HG03108 (cell line): Measurements from ENCODE around the gene RPSA.
"Not testable (repeated sequence)": the region's sequence is repeated elsewhere in the genome, so short reads cannot be mapped to it uniquely, and the experiment has no call there.

Experiments
- ATAC-seq: cut with Tn5 transposase; IDR thresholded peaks from one replicate; pipeline ENCODE4 v1.9.1; 2021; ENCODE audit warnings: moderate library complexity; ENCODE audit not compliant: unreplicated experiment

The RPSA gene

GRCh38 chr3:39388153-39388552, 18.4 kb upstream of the RPSA start:
- ATAC-seq = no peak

- ATAC-seq = peak; percentile 78
These were observed 17.7 kb upstream of the RPSA start for GRCh38 chr3:39388741-39389248.

- no peak for ATAC-seq
These were observed 16.3 kb upstream of the RPSA start for GRCh38 chr3:39390181-39390580.

GRCh38 chr3:39396690-39397089, 9.8 kb upstream of the RPSA start:
- no peak for ATAC-seq

DNA sequence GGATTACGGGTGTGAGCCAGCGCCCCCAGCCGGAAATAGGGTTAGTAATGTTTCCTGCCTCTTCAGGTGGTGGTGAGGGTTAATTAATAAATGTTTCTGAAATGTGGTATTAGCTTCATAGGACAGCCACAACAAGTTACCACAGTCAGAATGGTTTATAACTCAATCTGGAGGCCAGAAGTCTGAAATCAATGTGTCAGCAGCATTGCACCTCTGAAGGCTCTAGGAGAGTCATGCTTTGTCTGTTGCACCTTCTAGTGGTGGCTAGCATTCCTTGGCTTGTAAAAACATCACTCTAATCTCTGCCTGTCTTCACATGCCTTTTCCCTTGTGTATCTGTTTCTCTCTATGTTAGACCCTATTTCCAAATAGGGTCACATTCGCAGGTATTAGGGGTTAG, 7.8 kb upstream of the RPSA start:
- no peak for ATAC-seq

DNA sequence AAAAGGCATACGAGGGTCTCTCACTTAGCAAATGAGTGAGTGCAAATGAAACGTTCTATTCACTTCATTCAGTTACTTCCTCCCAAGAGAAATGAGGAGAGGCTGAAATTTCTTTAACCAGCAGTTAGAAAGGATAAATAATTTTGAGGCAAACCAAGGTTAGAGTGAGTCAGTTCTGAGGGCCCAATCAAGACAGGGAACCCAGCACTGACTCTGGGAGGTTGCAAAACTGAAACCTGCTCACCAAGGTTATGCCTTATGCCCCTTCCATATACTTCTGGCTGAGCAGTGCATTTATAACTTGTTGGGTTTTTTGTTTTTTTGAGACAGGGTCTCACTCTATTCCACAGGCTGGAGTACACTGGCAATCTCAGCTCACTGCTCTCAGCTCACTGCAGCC, 4.5 kb upstream of the RPSA start:
- no peak for ATAC-seq

DNA sequence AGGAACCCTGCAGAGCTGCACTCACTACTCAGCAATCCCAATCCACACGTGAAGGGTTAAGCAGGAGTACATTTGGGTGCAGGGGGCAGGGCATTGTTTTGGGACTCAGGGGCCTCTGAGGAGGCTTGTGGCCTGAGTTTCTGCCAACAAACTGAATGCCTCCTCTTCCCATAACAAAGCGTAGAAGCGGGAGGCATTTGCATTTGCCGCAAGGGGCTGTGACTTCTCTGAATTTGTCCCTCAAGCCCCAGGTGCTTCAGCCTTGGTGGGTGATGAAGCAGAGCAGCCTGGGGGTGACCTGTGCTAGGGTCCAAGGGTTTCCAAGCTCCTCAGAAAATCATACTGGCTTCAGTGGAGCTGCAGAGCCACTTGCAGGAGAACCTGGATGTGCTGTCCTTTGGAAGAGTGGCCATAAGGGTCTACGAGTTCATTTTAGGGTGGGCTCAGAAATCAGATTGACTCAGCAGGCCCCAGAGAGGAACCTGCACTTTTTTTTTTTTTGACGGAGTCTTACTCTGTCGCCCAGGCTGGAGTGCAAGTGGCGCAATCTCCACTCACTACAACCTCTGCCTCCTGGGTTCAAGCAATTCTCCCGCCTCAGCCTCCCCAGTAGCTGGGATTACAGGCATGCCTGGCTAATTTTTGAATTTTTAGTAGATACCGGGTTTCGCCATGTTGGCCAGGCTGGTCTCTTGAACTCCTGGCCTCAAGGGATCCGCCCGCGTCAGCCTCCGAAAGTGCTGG, 1.4 kb upstream of the RPSA start:
- no peak for ATAC-seq

DNA sequence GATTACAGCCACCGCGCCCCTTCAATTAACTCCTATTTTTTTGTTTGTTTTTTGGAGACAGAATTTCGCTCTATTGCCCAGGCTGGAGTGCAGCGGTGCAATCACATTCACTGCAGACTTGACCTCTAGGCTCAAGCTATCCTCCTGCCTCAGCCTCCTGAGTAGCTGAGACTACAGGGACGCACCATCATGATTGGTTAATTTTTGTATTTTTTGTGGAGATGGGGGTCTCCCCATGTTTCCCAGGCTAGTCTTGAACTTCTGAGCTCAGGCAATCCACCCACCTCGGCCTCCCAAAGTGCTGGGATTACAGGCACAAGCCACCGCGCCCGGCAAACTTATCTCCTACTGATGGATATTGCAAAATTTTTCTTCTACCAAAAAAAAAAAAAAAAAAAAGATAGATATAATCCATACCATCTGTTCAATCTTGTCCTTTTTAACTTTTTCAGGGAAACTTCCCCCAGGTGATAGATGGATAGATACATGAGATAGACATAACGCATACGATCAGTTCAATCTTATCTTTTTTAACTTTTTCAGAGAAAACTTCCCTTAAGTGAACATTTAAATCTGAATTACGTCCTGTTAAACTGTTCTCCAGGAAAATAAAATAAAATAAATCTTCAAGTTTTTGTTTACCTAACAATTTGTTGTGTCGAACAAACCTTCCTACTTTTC, 693 bp upstream of the RPSA start:
- ATAC-seq = no peak

DNA sequence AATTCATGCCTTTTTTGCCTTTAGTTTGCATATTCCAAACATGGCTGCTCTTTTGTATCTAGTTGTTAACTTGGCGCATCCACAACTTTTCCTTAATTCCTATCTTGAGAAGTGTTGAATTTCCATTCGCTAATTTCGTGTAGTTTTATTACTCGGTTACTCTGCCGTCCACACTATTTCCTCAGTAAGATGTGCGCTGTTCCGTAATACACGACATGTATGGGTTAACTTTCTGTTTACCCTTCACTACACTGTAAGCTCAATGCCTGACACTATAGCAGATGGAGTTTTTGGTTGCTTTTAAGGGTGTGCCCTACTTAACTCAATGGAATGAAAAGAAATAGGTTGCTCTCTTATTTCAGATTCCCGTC, 724 bp downstream of the RPSA start:
- no peak for ATAC-seq

DNA sequence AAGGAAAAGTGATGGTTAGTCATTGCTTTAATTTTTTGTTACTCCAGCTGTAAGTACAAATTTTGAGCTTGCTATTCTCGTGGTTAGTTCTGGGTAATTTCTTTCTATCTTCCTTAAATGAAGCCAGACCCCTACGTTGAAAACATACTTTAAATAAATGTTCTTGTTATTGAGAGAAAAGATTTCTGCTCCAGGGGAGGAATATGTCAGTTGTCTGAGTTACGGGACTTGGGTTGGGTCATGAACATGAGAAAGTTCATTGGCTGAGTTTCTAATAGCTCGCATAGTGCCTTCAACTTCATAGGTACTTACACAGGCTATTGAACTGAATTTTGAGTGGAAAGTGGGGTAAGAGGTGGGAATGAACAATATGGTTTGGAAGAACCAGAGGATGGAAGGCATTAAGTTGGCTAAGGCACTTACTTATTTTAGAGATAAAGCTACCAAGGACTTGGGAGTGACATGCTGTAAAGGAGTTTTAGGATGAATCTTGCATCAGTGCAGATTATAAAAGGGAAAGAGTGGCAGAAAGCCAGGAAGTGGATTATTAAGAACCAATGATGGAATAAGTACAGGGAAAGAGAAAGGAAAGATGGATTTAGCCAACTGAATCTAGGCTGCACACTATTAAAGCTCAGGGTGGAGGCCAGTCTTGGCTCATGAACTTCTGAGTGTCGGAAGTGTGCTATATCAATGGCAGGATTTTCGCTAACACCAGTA, 1.4 kb downstream of the RPSA start:
- no peak for ATAC-seq

- no peak for ATAC-seq
These were observed 2.2 kb downstream of the RPSA start for GRCh38 chr3:39408493-39409372.

- no peak for ATAC-seq
These were observed 3.1 kb downstream of the RPSA start for GRCh38 chr3:39409514-39410136.

DNA sequence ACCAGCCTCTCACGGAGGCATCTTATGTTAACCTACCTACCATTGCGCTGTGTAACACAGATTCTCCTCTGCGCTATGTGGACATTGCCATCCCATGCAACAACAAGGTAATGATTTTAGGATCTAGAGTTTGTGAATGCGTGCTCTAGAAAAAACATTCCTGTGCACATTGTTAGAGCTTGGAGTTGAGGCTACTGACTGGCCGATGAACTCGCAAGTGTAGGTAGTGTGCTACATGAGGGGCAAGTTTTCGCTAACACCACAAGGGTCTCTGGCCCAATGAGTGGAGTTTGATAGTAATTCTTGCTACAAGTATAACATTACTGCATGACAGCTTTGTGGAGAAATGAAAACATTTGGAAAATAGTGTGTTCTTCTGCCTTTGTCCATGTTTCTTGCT, 4.4 kb downstream of the RPSA start:
- ATAC-seq = no peak

GRCh38 chr3:39412668-39413260, 6.2 kb downstream of the RPSA start:
- ATAC-seq = no peak

- ATAC-seq = no peak
These were observed 7.3 kb downstream of the RPSA start for GRCh38 chr3:39413691-39414420.

DNA sequence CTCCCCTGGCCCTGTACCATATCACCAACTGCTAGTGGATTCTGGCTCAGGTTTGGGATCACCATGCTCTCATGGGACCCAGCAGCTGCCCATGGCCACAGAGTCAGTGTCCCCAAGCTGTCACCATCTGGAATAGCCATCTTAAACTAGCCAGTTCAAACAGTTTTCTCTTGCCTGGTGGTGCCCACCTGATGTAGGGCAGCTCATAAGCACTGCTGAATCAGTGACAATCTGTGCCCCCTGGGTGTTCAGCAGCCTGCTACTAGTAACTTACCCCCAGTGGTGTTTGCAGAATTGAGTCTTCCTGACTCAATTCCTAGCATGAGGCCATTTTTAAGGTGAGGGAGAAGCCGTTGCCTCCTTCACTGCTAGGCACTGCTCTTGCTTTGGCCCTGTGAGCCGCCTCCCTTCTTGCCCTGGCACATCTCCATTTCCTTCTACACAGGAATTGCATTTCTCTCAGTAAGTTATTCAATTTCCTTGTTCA, 7.9 kb downstream of the RPSA start:
- ATAC-seq = no peak

DNA sequence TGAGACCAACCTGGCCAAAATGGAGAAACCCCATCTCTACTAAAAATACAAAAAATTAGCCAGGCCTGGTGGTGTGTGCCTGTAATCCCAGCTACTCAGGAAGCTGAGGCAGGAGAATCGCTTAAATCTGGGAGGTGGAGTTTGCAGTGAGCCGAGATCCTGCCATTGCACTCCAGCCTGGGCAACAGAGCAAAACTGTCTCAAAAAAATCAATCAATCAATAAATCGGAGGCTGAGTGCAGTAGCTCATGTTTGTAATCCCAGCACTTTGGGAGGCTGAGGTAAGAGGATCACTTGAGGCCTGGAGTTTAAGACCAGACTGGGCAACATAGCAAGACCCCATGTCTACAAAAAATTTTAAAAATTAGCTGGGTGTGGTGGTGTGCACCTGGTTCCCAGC, 8.8 kb downstream of the RPSA start:
- not testable (repeated sequence) for ATAC-seq

DNA sequence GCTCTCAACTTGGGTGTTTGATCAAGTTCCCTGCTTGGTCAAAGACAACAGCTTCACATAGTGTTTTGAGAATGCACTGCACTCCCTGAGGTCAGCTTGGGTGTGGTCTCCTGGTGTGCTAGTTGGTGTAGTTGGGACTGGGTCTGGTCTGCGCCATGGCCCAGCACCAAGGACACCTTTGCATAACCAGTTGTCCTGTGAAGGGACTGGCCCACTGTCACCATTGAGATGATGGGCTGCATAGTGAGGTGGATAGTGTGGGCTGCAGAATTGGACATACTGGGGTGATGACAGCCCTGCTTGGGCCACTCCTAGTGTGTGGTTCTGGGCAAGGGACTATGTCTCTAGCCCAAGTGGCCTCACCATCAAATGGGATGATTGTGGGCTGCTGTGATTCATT, 9.5 kb downstream of the RPSA start:
- no peak for ATAC-seq

- not testable (repeated sequence) for ATAC-seq
These were observed 10.5 kb downstream of the RPSA start for GRCh38 chr3:39416998-39417397.
